GM21367 (cell line): ENCODE data around the gene SSU72.
"Not testable (repeated sequence)": the region's sequence is repeated elsewhere in the genome, so short reads cannot be mapped to it uniquely, and the experiment has no call there.

Experiments used
- ATAC-seq: cut with Tn5 transposase; IDR thresholded peaks from one replicate; pipeline ENCODE4 v1.9.1; 2021; ENCODE audit not compliant: unreplicated experiment

The SSU72 gene

GRCh38 chr1:1509465-1509850 is 65.2 kb downstream of the SSU72 start:
- not testable (repeated sequence) for ATAC-seq

GRCh38 chr1:1508775-1509464 is 65.7 kb downstream of the SSU72 start:
- not testable (repeated sequence) for ATAC-seq

GRCh38 chr1:1507305-1507704 is 67.4 kb downstream of the SSU72 start:
- ATAC-seq: no peak

- ATAC-seq: not testable (repeated sequence)
Measured at GRCh38 chr1:1505801-1506200, 68.9 kb downstream of the SSU72 start.

GRCh38 chr1:1505366-1505798 is 69.3 kb downstream of the SSU72 start:
- not testable (repeated sequence) for ATAC-seq

GRCh38 chr1:1504777-1505365 is 69.8 kb downstream of the SSU72 start:
- not testable (repeated sequence) for ATAC-seq

- ATAC-seq: not testable (repeated sequence)
Measured at GRCh38 chr1:1495461-1495975, 79.1 kb downstream of the SSU72 start.

- ATAC-seq: not testable (repeated sequence)
Measured at GRCh38 chr1:1494311-1494710, 80.4 kb downstream of the SSU72 start.
